ENCODE measurements around the gene LANCL2.

Gene LANCL2

GRCh38 chr7:55437375-55437774 lies 72.2 kb downstream of the LANCL2 start:
- no peak for DNase-seq (ENCODE audit: low read depth in 3 of 3)

- no peak for DNase-seq (ENCODE audit: low read depth in 3 of 3)
These were observed 73.1 kb downstream of the LANCL2 start for GRCh38 chr7:55438085-55438756.

GRCh38 chr7:55438757-55439525 lies 73.8 kb downstream of the LANCL2 start:
- no peak for DNase-seq (ENCODE audit: low read depth in 3 of 3)

GRCh38 chr7:55439627-55440026 lies 74.5 kb downstream of the LANCL2 start:
- no peak for DNase-seq (ENCODE audit: low read depth in 3 of 3)

- no peak for DNase-seq (ENCODE audit: low read depth in 3 of 3)
These were observed 75.0 kb downstream of the LANCL2 start for GRCh38 chr7:55440040-55440690.

- DNase-seq (ENCODE audit: low read depth in 3 of 3): no peak
These were observed 75.9 kb downstream of the LANCL2 start for GRCh38 chr7:55441002-55441401.

- no peak for DNase-seq (ENCODE audit: low read depth in 3 of 3)
These were observed 76.8 kb downstream of the LANCL2 start for GRCh38 chr7:55441774-55442522.

- DNase-seq (ENCODE audit: low read depth in 3 of 3): no peak
These were observed 79.6 kb downstream of the LANCL2 start for GRCh38 chr7:55444786-55445185.

- no peak for DNase-seq (ENCODE audit: low read depth in 3 of 3)
These were observed 83.4 kb downstream of the LANCL2 start for GRCh38 chr7:55448526-55448925.

GRCh38 chr7:55449205-55449991 lies 84.3 kb downstream of the LANCL2 start:
- DNase-seq (ENCODE audit: low read depth in 3 of 3): no peak

GRCh38 chr7:55449992-55450535 lies 84.9 kb downstream of the LANCL2 start:
- no peak for DNase-seq (ENCODE audit: low read depth in 3 of 3)

GRCh38 chr7:55452971-55453370 lies 87.8 kb downstream of the LANCL2 start:
- no peak for DNase-seq (ENCODE audit: low read depth in 3 of 3)

GRCh38 chr7:55457801-55458200 lies 92.7 kb downstream of the LANCL2 start:
- DNase-seq (ENCODE audit: low read depth in 3 of 3): no peak

GRCh38 chr7:55458351-55458750 lies 93.2 kb downstream of the LANCL2 start:
- DNase-seq (ENCODE audit: low read depth in 3 of 3): no peak

- DNase-seq (ENCODE audit: low read depth in 3 of 3): no peak
These were observed 98.6 kb downstream of the LANCL2 start for GRCh38 chr7:55463686-55464262.

- DNase-seq (ENCODE audit: low read depth in 3 of 3): no peak
These were observed 99.3 kb downstream of the LANCL2 start for GRCh38 chr7:55464422-55464821.

- no peak for DNase-seq (ENCODE audit: low read depth in 3 of 3)
These were observed 100.6 kb downstream of the LANCL2 start for GRCh38 chr7:55465691-55466090.

GRCh38 chr7:55467047-55467593 lies 102.0 kb downstream of the LANCL2 start:
- no peak for DNase-seq (ENCODE audit: low read depth in 3 of 3)

GRCh38 chr7:55468495-55468894 lies 103.4 kb downstream of the LANCL2 start:
- no peak for DNase-seq (ENCODE audit: low read depth in 3 of 3)

- no peak for DNase-seq (ENCODE audit: low read depth in 3 of 3)
These were observed 104.1 kb downstream of the LANCL2 start for GRCh38 chr7:55469271-55469681.

Measured in stimulated activated CD4-positive, alpha-beta T cell treated with anti-CD3 and anti-CD28 coated beads, TNF-alpha, amount 100 ng/mL, for 48 hours (primary cell).